Ascending aorta (tissue), 2 donors: ENCODE data around the gene PLCH2. TPM values are rescaled to one million over a fixed set of nuclear protein-coding genes. Genes with fewer than 3 reads are reported as not detected.

Experiments
- DNase-seq, 2 donors: peaks; one replicate each; pipeline ENCODE4 v3.0.0-alpha.2; 2019; ENCODE audit warnings: low spot score in 2 of 2
- H3K27ac ChIP-seq, 2 donors: fragments of 200-600 bp; sonication (generic); one replicate each; pipeline ENCODE4 v1.5.1; 2016 to 2017; ENCODE audit warnings: mild to moderate bottlenecking in 1 of 2
- H3K27me3 ChIP-seq: fragments of 200-600 bp; sonication (generic); one replicate; pipeline ENCODE4 v1.5.1; 2017
- H3K36me3 ChIP-seq, 2 donors: fragments of 200-600 bp; sonication (generic); one replicate each; pipeline ENCODE4 v1.5.1; 2016
- H3K4me1 ChIP-seq, 2 donors: fragments of 200-600 bp; sonication (generic); one replicate each; pipeline ENCODE4 v1.5.1; 2016 to 2017; ENCODE audit warnings: mild to moderate bottlenecking in 1 of 2
- H3K4me3 ChIP-seq, 2 donors: fragments of 200-600 bp; sonication (generic); one replicate each; pipeline ENCODE4 v1.5.1; 2016 to 2017; ENCODE audit warnings: mild to moderate bottlenecking in 1 of 2
- H3K9me3 ChIP-seq, 2 donors: fragments of 200-600 bp; sonication (generic); one replicate each; pipeline ENCODE4 v1.5.1; 2016
- intact Hi-C: fragments of 100-400 bp; cut with DNase I; formaldehyde crosslinking; loops from one replicate; pipeline ENCODE4 v1.15.1; 2023
- total RNA-seq: library from RNA; depleted of rRNA; stranded (reverse); fragments of >200 nt; gene quantifications from one replicate; pipeline ENCODE4 v1.1.0, GENCODE V29; 2016
- TF ChIP-seq, protein P1 (sequence below), 3 experiments: fragments of 200-600 bp in 2 of 3; fragments of 450-650 bp in 1 of 3; sonication (generic) in 2 of 3; IDR thresholded peaks; one replicate each; pipeline ENCODE4 v1.5.1; 2016 to 2019; ENCODE audit warnings: antibody characterized with exemption in 3 of 3, mild to moderate bottlenecking in 1 of 3, moderate library complexity in 1 of 3

PLCH2 gene
- total RNA-seq, 1 donor from 2014 or later: not detected

DNA sequence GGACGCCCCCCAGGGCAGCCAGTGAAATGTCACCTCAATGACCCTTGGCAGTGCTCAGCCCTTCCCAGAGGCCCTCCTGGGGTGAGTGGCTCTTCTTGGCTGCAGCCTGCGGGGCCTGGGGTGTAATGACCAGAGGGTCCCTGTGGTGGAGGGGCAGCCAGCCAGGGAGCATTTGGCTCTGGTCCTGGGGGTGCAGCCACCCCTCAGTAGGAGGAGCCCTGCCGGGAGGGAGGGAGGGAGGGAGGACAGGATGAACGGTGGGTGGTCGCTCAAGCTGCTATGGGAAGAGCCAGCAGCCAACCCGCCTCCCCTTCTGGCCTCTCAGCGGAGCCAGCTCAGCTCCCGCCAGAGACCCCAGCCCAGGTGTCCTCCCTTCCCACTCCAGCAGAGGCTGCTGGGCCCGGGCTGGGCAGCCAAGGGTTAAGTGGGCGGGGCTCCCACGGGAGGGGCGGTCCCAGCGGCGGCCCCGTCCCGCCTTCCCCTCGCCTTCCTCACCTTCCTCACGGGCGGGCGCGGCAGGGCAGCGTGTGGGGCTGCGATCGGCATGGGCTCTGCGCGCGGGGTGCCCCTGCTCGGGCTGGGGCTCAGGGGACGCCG is 9.0 kb upstream of the PLCH2 start:
- H3K4me3 ChIP-seq: no peak overlapping the region
- no peaks in the 10 kb centered on the region for H3K4me1 ChIP-seq
- intact Hi-C loops: no loop called here
- TF ChIP-seq, protein P1, sequence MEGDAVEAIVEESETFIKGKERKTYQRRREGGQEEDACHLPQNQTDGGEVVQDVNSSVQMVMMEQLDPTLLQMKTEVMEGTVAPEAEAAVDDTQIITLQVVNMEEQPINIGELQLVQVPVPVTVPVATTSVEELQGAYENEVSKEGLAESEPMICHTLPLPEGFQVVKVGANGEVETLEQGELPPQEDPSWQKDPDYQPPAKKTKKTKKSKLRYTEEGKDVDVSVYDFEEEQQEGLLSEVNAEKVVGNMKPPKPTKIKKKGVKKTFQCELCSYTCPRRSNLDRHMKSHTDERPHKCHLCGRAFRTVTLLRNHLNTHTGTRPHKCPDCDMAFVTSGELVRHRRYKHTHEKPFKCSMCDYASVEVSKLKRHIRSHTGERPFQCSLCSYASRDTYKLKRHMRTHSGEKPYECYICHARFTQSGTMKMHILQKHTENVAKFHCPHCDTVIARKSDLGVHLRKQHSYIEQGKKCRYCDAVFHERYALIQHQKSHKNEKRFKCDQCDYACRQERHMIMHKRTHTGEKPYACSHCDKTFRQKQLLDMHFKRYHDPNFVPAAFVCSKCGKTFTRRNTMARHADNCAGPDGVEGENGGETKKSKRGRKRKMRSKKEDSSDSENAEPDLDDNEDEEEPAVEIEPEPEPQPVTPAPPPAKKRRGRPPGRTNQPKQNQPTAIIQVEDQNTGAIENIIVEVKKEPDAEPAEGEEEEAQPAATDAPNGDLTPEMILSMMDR (IDR thresholded peaks at IDR 0.05): no peak
- H3K9me3 ChIP-seq: no peaks in the 10 kb centered on the region
- H3K27ac ChIP-seq: no peak overlapping the region
- H3K27me3 ChIP-seq: peaks cover 13% of the 10 kb centered on the region
- DNase-seq: no peak
- H3K36me3 ChIP-seq: no peaks in the 10 kb centered on the region

DNA sequence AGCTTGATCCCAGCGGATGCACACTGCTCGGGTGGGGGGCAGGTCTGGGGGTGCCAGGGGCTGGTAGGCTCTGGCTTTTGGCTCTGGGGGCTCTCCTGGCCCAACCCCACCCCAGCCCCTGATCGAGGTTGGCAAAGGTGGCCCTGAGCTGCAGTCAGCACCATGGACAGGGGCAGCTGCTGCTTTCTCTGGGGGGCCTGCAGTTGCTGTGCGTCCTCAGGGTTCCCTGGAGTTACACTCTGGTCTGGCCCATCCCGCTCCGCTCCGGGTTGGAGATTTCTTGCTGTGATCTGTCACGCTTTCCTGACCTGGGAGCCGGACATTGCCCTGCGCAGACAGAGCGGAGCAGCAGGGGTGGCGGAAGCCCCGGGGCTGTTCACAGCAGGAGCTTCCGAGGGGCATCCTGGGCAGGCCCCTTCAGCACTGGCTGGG is 8.0 kb upstream of the PLCH2 start:
- no peak overlapping the region for H3K4me3 ChIP-seq
- no peaks in the 10 kb centered on the region for H3K4me1 ChIP-seq
- TF ChIP-seq, protein P1 (IDR thresholded peaks at IDR 0.05): no peak
- H3K27me3 ChIP-seq: peaks cover 13% of the 10 kb centered on the region
- H3K36me3 ChIP-seq: no peaks in the 10 kb centered on the region
- H3K9me3 ChIP-seq: no peaks in the 10 kb centered on the region
- no peak overlapping the region for H3K27ac ChIP-seq
- DNase-seq: no peak
- intact Hi-C loops: no loop called here

- TF ChIP-seq, protein P1 (IDR thresholded peaks at IDR 0.05): no peak
- Histone ChIP-seq H3K9me3 (no peaks in the 10 kb centered on the region), H3K4me1 (no peaks in the 10 kb centered on the region), H3K27ac (no peak overlapping the region), H3K36me3 (no peaks in the 10 kb centered on the region), H3K27me3 (peaks cover 13% of the 10 kb centered on the region), H3K4me3 (no peak overlapping the region)
- intact Hi-C loops: no loop called here
- no peak for DNase-seq
Measured at GRCh38 chr1:2468540-2468939, 7.5 kb upstream of the PLCH2 start.

DNA sequence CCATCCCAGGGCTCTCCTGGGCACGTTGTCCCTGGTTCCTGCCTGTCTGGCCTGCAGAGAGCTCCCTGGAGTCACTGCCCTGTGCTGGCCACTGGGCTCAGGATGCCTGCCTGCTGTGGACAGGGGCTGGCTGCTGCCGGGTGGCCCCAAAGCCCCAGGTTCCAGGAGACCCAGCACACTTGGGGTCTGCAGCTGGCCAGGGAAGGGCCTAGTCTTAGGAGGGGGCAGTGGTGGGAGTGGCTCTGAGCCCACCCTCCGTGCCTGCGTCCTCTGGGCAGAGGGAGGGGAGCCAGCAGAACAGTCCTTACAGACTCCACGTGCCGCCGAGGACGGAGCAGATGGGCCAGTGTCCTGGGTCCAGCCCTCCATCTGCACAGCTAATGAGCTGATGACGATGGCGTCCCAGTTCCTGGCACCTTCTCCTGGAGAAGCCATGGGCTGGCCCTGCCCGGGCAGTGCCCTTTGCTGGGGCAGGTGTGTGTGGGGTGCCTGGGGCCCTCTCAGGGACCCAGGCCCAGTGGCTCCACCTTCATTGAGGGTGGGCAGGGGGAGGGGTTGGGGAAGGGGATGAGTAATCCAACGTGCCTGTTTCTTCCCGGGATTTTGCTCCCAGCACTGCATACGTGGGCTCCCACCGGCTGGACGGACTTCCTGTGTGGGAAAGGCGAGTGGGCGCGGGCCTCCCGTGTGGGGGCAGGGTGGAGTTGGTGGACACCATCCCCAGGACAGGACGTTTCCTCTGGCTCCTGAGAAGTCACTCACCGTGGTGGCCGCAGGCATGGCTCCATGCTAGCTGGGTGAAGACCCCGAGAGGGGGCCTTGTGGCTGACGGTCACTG is 6.8 kb upstream of the PLCH2 start:
- DNase-seq: no peak
- no peak overlapping the region for H3K27ac ChIP-seq
- no peaks in the 10 kb centered on the region for H3K4me1 ChIP-seq
- H3K36me3 ChIP-seq: no peaks in the 10 kb centered on the region
- TF ChIP-seq, protein P1 (IDR thresholded peaks at IDR 0.05): no peak
- intact Hi-C loops: no loop called here
- H3K9me3 ChIP-seq: no peaks in the 10 kb centered on the region
- peaks cover 13% of the 10 kb centered on the region for H3K27me3 ChIP-seq
- H3K4me3 ChIP-seq: no peak overlapping the region

DNA sequence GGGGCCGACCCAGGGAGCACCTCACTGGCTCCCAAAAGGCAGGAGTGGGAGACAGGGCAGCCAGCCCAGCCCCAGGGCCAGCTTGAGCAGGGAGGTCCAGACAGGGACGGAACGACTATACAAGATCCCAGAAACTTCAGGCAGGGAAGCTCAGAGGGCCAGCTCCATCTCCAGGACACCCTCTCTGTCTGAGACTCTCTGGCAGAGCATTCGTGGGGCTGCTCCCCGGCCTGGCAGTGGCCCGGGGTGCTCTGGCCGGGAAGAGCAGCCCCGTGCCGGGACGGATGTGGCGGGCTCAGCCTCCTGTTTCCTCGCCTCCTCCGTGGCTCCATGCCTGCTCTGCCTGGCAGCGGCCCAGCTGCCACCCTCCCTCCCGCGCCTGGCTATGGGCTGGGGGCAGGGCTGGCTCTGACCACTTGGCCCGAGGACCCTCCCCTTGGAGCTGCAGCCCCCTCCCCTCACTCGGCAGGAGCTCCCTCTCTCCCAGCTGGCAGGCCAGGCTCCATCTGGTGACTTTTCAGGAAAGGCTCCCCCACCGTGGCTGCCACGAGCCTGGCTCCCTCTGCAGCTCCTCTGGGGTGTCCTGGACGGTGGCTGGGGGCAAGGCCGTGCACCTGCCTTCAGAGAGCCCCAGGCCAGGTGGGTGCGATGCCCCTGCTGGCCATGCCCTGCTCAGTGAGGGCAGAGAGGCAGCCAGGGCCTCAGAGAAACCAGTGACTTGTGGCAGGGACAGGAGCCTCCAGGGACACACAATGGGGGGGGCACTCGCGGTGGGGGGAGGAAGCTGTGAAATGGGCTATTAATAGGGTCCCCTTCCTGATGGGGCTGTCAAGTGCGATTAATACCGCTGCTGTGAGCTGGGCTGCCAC is 5.6 kb upstream of the PLCH2 start:
- no peak overlapping the region for H3K27ac ChIP-seq
- no peaks in the 10 kb centered on the region for H3K36me3 ChIP-seq
- intact Hi-C loops: no loop called here
- peaks cover 13% of the 10 kb centered on the region for H3K27me3 ChIP-seq
- no peak for DNase-seq
- H3K4me3 ChIP-seq: no peak overlapping the region
- TF ChIP-seq, protein P1 (IDR thresholded peaks at IDR 0.05): no peak
- no peaks in the 10 kb centered on the region for H3K4me1 ChIP-seq
- H3K9me3 ChIP-seq: no peaks in the 10 kb centered on the region
